HG02943 (cell line): ENCODE measurements around the gene SMC4.

ENCODE experiments used
- ATAC-seq: cut with Tn5 transposase; IDR thresholded peaks from one replicate; pipeline ENCODE4 v1.9.1; 2021; ENCODE audit warnings: mild to moderate bottlenecking, low read depth, moderate library complexity; ENCODE audit not compliant: unreplicated experiment

Gene SMC4

GRCh38 chr3:160473221-160473620, 73.8 kb downstream of the SMC4 start:
- no peak for ATAC-seq

GRCh38 chr3:160473978-160474377, 74.5 kb downstream of the SMC4 start:
- no peak for ATAC-seq

- no peak for ATAC-seq
These were observed 75.0 kb downstream of the SMC4 start for GRCh38 chr3:160474416-160474838.

- no peak for ATAC-seq
These were observed 75.7 kb downstream of the SMC4 start for GRCh38 chr3:160475153-160475552.

- ATAC-seq, result no peak
These were observed 76.4 kb downstream of the SMC4 start for GRCh38 chr3:160475884-160476283.

- ATAC-seq, result no peak
These were observed 78.3 kb downstream of the SMC4 start for GRCh38 chr3:160477750-160478149.

- ATAC-seq, result no peak
These were observed 78.9 kb downstream of the SMC4 start for GRCh38 chr3:160478338-160478737.

GRCh38 chr3:160479376-160479775, 79.9 kb downstream of the SMC4 start:
- no peak for ATAC-seq

- no peak for ATAC-seq
These were observed 81.5 kb downstream of the SMC4 start for GRCh38 chr3:160480931-160481330.

GRCh38 chr3:160481856-160482255, 82.4 kb downstream of the SMC4 start:
- ATAC-seq, result no peak

GRCh38 chr3:160482796-160483195, 83.3 kb downstream of the SMC4 start:
- no peak for ATAC-seq
